NCI-H2196 (cell line): Measurements from ENCODE around the gene NPLOC4.

Experiments
- DNase-seq: peaks from one replicate; lab custom pipeline; 2025; ENCODE audit not compliant: unreplicated experiment; lab: John Stamatoyannopoulos, UW

Gene NPLOC4

DNA sequence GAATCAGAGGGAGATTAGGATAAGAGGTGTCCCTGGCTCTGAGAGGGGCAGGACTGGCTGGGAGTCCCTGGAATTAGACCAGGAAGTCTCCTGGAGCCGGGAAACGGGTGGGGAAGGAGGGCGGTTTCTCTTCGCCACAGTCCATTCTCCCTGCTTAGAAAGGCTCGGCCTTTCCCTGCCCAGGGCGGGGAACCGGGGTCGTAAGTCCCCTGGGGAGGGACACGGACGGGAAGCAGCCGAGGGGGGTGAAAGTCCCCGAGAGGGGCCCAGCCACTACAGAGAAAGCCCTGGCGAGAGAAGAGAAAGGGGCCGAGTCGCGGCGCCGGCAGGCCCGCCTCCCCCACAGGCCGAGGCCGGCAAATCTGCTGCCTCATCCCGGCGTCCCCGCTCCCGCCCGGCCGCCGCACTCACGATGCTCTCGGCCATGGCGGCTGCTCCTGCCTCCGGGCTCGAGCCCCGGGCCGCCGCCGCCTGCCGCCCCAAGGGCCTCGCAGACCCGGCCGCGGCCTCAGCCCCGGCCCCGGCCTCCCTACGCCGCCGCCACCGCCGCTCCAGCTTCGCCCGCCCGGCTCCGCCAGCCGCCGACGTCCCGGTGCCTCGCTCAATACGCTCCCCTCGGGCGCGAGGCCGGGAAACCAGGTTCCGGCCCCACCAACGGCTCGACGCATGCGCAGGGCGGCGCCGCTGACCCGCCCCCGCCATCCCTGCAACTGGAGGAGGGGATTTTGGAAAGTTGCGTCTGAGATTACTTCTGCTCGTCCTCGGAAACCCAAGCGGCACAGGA lies at the start of gene NPLOC4, which contains the start of gene TSPAN10:
NPLOC4 (minus strand) TSS at position 608 of the 784 bp plus-strand sequence; CDS start at position 426, 182 bp downstream.
TSPAN10 (plus strand) TSS at position 692 of the 784 bp plus-strand sequence. CDS start 5,217 bp downstream, outside the sequence.
- DNase-seq, result peak; percentile 95

DNA sequence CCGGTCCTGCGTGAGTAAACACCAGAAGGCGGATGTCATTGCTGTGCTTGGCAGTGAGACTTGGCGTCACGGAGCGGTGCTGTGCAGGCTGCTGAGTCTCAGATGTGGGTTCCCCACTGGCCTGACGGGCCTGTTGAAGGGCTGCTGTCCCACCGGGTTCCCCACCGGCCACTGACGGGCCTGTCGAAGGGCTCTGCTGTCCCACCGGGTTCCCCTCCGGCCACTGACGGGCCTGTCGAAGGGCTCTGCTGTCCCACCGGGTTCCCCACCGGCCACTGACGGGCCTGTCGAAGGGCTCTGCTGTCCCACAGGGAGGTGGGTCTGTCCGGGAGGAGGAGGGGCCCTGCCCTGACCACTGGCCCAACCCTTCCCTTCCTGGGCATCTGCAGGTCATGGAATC lies 49.7 kb upstream of the NPLOC4 start:
- DNase-seq, result no peak

DNA sequence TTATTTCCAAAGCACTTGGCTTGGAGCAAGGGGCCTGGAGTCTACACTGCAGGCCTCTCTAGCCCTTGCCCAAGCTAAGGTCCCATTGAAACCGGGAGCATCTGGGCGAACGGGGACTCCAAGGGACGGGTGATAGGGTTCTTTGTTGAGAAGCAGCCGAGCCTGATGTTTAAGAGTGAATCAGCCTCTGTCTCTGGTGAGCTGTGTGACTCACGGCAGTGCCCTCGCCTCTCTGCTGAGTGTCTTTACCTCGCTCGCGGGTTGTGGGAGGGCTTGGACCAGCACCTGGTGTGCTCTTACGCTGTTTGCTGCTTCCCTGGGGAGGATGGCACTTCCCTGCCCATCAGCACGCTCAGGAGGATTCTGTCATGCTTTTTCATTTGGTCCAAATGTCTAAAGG lies 48.2 kb upstream of the NPLOC4 start:
- DNase-seq, result peak; percentile 39

DNA sequence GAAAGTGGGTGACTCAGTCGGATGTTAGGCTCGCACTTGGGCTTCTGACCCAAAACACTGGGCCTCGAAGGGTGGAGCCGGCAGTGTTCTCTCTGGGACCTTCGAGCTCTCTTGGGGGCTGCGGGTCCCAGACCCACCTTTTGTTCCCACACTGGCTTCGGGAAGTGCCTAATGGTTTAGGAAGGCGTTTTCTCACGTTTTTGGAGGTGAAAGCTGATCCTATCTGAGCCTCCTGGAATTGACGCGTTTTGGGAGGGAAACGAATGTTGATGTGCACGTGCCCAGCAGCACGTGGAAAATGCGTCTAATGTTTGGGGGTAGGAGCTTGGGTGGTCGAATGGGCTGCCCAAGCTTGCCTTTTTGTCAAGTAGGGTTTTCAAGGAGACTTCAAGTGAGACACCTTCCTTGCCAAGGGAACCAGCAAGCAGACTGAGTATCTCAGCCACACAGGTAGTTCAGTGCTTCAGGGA lies 47.6 kb upstream of the NPLOC4 start:
- DNase-seq, result no peak

DNA sequence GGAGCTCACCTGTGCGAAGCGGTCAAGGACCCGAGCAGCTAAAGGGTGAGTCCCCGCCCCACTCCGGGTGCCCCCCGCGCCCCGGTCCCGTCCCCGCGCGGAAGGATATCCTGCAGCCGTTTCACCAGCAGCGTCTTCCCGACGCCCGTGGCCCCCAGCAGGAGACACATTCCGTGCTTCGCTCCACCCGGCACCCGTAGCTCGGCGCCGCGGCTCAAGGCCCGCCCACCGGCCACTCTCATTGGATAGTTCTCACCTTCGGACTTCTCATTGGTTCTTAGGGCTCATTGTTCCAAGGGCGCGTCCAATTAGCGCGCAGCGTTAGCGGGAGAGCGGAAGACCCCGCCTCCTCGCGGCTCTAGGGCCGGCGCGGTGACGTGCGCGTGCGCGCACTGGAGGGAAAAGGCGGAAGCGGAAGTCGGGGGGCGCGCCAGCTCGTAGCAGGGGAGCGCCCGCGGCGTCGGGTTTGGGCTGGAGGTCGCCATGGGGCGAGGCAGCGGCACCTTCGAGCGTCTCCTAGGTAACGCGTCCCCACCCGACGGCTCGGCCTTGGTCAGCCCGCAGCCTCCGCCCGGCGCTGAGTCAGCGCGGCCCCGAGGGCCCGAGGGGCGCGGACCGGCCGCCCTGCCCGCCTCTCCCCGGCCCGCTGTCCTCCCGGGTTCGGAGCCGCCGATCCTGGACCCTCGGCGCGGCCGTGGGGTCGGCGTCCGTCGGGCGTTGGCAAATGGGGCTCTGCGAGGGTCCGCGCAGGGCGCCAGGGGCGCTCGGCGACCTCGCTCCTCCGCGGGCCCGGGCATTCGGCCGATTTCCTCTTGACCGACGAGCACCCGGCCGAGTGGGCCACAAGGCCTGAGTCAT lies 46.9 kb upstream of the NPLOC4 start, which contains the start of the genes ARL16 and HGS:
ARL16 (minus strand) TSS at position 214 of the 858 bp plus-strand sequence; CDS start at position 170, 44 bp downstream.
HGS (plus strand) TSS at position 428 of the 858 bp plus-strand sequence; CDS start at position 484, 56 bp downstream.
- DNase-seq, result peak; percentile 100

DNA sequence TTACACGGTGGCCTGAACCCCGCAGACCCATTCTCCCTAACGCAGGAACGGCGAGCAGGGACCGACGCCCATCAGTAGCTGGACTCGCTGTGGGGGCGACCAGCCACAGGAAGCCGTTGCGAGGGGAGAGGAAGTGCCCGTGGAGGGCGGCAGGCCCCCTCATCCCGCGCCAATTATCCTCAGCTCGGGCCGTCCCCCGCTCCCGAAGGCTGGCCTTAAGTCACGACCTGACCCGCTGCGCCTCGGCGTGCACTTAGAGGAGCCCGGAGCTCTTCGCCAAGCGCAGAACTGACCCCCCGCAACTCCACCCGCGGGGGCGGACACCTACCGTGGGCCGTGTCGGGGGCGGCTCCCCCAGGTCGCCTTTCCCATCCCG lies 46.3 kb upstream of the NPLOC4 start:
- no peak for DNase-seq

DNA sequence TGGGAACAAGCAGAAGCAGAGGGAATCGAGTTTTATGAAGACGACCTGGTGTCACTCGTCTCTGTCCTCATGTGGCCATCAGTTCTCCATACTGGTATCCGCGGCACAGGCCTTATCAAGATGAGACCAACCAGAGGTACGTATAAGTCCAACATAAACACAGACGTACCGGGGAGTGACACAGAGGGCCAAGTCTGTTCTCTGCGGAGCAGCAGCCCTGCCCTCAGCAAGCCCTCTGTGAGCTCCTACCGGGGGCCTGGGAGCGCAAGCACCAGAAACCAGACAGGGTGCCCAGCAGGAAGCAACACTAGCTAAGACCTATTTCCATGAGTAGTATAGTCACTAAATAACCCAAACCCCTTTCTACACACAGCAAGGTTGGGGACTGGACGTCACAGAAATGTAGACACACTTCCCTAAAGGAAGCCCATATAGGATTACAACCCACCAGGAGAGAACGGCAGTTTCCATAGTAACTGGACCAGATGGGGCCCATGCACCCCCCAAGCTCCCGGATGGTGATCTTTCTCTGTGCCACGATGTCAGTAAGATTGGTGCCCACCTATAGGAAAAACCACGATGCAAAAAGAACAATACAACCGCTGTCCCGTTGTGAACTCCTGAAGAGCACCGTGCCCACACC lies 45.8 kb upstream of the NPLOC4 start:
- DNase-seq, result no peak

DNA sequence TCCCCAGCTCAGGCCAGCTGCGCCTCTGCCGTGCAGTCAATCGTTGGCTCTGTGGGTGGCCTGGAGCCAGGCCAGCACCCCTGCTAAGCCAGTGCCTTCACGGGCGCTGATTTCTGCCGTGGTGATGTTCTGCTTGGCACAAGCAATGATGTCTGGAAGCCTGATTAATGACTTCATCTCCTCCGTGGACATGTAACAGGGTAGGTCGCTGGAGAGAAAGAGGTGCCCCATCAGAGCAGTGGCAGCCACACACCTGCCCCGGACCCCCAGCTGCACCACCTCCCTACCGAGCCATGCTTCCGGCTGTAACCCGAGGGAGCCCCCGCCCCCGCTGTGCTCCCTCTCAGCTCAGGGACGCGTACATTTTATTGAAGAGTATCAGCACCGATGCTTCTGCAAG lies 44.8 kb upstream of the NPLOC4 start:
- DNase-seq, result peak; percentile 83

DNA sequence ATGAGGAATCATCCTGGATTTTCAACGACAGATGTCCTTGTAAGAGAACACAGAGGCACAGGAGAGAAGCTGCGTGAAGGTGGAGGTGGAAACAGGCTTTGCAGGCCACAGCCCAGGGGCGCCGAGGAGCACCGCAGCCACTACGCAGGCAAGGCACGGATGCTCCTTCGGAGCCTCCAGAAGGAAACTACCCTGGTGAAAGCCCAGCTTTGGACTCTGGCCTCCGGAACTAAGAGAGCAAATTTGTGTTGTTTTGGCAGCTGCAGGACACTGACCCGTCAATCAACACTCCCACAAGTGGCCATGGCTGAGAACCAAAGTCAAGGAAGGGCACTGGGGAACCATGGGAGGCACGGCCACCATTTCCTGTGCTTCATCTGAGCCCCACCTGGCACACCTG lies 43.2 kb upstream of the NPLOC4 start:
- DNase-seq, result no peak

DNA sequence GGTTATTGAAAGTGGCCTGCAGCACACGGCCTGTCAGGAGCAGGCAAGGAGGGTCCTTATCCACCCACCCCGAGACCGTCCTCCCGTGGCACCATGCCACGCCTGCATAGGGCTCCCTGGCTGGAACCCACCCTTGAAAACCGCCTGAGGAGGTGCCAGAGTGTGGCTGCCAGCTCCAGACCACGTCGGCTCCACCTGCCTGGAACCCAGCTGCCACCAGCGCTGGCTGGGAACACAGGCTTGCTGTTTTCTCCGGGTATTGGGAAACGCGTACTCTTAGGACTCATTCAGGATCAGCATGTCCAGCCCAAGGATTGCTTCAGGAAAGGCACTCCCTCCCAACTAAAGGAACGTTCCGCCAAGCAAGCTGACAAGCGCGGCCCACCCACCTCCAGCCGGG lies 40.0 kb upstream of the NPLOC4 start:
- no peak for DNase-seq

DNA sequence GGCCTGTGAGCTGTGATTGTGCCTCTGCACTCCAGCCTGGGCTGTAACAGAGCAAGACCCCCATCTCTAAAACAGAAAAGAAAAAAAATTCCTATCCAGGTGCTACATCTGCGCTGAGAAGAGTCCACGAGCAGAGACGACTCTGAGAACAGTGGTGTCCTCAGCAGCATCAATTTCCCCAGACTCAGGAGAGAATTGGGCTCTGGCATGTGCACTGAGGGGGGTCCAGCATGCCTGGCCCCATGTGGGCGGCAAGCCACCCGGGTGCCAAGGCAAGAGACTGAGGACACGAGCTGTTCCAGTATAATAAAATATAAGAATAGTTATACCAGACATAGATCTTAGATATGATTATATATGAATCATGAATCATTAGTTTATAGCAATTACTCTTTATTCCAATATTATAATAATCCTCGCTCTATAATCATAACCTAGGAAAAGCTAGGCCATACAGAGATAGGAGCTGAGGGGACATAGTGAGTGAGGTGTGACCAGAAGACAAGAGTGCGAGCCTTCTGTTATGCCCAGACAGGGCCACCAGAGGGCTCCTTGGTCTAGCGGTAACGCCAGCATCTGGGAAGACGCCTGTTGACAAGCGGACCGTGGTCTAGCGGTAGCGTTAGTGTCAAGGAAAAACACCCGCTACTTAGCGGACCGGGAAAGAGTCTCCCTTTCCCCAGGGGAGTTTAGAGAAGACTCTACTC lies 38.8 kb upstream of the NPLOC4 start:
- peak; percentile 28 for DNase-seq

DNA sequence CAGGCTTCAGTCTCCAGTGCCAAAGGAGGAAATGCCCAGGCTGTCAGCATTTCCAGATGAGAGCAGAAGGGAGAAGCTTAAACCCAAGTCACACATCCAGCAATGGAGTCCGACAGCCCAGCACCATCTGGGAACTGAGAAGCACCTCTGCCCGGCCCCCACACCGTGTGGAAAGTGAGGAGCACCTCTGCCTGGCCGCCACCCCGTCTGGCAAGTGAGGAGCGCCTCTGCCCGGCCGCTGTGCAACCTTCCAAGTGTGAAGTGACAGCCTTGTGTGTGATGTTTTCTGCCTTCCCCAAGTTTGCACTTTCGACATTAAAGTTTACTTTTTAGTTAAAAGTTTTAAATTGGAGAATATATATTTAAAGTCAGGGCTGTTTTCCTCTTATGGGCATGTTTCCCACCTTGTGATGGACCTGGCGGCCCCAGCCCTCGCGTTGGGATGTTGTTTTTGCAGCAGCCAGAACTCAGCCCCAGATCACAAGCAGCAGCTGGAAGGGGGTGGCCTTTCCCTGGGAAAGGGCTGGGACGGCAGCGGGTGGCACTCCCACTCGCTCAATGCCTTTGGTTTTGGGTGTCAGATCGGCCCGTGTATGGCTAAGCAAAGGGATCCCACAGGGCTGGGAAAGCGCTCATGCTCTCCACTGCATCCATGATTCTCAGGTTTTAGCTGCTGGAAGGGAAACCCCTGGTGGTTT lies 36.8 kb upstream of the NPLOC4 start:
- no peak for DNase-seq

DNA sequence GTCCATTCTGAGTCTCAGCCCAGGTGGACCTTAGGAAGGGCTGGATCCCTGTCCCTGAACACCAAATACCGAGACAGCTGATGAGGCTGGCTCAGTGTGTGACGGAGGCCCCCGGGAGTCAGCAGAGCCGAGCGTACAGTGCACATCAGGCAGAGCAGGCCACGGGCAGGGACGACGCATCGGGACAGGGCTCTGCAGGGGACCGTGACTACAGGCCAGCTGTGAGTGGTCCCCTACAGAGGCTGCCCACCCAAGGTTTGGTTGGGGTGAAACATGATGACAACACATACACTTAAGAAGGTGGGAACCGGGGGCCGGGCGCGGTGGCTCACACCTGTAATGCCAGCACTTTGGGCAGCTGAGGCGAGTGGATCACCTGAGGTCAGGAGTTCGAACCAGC lies 36.0 kb upstream of the NPLOC4 start:
- DNase-seq, result no peak

DNA sequence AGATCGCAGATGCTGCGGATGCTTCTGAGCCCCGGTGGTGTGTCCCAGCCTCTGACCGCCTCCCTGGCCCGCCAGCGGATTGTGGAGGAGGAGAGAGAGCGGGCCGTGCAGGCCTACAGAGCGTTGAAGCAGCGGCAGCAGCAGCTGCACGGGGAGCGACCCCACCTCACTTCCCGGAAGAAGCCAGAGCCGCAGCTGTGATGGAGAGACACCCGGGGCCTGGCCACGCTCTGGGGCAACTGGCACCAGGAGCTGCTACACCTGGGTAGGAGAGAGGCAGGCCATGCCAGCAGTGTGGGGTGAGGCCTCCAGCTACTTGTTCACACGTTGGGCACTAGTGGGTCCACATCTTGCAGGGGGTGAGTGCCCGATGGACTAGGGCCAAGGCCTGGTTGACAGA lies 35.6 kb upstream of the NPLOC4 start:
- DNase-seq, result no peak

DNA sequence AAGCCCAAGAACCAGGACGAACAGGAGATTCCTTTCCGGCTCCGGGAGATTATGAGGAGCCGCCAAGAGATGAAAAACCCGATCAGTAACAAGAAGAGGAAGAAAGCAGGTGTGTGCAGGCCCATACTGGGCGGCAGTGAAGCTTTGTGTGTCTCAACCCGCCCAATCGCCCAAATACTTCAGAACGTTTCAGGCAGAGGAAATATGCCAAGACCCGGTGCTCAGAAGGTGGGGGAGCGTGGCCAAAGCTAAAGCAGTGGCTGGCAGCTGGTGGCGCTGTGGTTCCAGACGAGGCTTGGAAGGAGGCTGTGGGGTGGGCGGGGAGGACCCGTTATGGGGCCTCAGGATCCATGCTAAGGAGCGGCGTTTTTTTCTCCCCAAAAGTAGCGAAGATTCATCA lies 30.8 kb upstream of the NPLOC4 start:
- no peak for DNase-seq

DNA sequence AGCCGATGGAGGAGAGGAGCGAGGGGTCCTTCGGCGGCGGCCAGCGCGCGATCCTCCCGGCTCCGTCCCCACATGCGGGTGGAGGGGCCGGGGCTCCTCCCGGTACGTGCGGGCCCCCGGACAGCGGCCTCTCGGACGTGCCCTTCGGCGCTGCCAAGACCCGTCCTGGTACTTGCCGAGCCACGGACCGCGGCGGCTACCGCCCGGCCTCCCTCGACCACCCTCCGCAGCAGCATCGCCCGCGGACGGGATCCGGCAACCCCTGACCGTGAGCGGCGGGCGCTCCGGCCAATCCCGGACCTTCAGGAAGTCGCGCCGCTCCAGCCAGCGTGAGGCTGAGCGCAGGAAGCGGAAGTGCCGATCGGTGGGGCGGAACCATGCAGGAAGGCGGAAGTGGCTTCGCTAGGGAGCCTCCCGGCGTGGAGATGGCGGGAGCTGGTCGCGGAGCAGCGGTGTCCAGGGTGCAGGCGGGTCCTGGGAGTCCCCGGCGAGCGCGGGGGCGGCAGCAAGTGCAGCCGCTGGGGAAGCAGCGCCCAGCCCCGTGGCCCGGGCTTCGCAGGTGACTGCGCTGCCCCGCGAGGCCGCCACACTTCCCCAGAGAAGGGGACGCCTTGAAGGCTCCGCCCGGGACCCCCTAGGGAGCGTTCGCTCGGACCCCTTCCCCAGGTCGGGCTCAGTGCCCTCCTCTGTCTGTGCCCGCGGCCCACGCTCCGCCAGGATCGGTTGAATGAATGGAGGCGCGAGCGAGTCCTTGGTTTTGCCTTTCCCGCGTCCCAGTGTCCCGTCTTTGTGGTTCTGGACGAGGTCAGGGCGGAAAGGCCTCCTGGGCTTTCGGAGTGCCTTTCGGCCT lies 29.7 kb upstream of the NPLOC4 start, which contains the start of the genes CCDC137 and OXLD1:
CCDC137 (plus strand) TSS at position 396 of the 850 bp plus-strand sequence; CDS start at position 426, 30 bp downstream.
OXLD1 (minus strand) TSS at position 264 of the 850 bp plus-strand sequence; CDS start at position 236, 28 bp downstream.
- DNase-seq, result peak; percentile 98

DNA sequence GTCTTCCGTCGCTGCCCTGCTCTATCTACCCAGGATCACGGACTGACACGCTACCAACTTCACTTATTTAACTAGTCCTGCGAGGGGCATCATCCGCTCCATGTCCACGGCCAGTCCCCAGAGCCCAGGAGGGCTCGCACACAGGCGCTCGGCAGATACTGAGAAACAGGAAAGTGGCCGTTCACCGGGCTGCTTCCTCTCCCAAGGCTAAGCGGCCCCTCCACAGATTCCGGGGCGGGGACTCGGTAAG lies 29.1 kb upstream of the NPLOC4 start:
- peak; percentile 55 for DNase-seq

DNA sequence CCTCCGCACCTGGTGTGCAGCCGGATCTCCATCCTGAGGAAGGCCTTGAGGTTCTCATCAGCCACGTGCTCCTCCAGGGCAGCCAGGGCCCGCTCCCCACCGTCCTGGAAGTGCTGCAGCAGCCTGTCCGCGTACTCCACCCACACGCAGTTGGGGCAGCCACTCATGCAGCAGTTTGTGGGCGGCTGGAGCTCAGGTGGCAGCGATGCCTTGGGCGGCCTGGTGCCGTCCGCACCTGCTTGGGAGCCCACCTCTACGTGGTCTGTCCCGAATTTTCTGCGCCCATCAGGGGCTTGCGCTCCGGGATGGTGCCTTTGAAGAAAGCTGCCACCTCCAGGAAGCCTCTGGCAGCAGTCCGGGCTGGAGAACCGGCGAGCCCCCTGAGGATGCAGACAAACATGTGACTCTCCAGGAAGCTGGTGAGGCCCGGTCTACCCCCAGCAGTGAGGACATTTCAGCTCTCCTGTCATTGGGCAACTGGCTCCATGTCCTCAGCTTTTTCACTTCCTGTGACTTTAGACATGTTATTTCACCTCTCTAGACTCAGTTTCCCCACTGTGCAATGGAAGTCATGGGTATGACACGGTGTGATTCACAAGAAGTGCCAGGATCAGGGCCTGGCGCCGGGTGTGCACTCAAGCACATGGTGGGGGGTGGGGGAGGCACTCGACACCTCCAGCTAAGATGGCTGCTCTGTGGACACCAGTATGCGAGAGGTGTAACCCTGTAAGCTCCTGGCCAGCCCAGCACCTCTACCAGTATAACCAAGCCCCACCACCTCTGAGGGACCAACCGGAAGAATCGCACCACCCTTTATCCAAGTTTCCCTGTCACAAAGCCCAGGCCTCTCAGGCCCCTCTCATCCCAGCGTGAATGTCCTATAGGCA lies 28.5 kb upstream of the NPLOC4 start:
- peak; percentile 62 for DNase-seq
